ENCODE results near the gene CACNA1E.
"Not testable (repeated sequence)": the region's sequence is repeated elsewhere in the genome, so short reads cannot be mapped to it uniquely, and the experiment has no call there.

Gene CACNA1E

DNA sequence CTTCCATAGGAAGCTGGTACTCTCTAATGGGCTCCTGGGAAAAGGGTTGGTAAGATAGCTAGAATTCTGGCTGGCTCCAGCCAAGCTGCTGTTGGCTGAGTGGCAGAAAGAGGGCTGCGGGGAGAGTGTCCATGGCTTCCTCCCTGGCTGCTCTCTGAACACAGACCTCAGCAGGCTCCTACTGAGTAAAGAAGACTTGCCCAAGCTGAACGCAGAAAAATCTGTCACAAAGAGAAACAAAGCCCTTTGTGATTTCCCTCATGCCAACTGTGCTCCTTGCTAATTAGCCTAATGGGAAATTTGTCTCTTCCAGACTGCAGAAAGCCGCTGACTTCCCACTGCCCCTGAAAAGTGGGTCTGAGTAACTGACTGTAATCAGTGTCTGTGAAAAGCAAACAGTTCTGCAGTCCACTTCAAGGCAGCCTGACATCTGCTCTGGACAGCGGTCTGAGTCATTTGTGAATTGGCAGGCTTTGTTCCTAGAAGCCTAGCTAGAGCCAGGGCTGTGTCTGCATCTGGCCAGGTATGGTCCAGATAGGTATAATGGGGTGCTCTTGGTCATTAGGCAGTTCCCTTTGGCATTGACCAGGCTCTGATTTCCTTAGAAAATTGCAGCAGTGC, 295.4 kb downstream of the CACNA1E start:
- no peak for DNase-seq

DNA sequence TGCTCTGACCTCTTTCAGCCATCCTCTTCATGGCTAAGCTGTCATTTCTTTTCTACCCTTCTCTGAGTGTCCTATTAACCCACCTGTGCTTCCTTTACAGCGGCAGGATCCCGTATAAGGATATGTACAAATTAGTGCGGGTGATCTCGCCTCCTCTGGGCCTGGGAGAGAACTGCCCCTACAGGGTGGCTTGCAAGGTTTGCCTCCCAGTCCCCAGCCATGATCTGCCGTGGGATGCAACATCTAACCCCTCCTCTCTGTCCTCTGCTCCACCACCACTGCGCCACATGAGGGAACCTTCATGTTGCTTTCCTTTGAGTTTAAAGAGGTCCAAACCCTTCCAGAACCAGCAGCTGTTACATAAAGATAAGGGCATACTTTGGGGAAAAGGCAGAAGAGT, 296.0 kb downstream of the CACNA1E start:
- DNase-seq, result no peak

DNA sequence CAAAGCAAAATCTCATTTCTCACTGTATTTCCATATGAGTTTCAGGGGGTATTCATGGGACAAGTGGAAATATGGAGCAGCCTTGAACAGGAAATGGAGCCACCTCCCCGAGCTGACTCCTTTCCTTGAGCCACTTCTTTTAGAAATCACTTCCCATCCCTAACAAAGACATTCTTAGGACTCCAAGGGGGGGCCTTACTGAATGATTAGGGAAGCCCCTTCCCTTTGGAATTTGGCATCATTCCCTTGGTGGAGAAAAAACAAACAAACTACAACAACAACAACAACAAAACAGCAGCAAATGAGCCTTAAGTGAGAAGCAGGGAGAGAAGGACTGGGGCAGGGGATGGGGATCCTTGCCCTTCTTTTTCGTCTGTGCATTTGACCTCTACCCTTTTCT, 299.9 kb downstream of the CACNA1E start:
- DNase-seq, result no peak

DNA sequence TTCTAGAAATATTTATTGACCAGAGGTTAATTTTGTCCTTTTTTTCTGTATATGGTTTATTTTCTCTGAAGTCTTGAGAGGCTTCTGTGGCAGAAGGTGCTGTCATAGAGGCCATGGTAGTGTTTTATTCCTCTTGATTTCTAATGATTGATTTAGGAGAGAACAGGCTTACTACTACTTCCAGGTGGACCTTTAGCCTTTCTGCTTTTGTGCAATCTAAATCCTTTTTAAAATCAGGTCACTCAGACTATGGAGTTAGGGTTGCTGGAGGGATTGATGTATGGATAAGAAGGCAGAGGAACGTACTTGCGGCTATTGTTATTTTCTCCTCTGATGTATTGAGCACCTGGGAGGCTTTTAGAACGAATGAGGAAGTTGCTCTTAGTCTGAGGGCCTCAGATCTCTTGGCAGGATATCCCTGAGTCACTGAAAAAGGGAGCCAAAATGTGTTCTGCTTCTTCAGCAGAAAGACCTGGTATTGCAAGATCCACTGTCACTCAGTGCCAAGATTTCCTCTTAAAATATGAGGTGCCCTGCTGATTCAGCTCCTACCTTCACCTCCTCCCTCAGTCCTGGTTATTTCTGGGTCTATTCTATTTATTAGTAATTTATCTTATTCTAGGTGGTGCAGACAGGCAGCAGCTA, 300.8 kb downstream of the CACNA1E start:
- no peak for DNase-seq

DNA sequence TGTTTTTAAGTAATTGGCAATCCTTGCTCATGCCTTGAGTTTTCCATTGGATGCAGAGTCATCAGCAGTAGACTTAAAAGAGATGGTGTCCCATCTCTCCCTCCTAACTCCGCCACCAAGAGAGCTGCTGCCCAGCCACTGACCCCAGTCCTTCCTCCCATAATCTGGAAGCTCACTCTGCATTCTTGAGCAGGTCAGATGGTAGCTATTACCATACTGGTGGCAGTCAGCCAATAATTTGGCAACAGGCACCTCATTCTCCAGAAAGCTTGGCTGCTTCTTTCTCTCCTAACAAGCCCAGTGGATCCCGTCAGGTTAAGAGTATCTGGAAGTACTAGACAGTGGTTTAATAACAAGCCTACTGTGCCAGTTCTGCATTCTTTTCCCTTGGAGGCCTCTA, 306.1 kb downstream of the CACNA1E start:
- no peak for DNase-seq

DNA sequence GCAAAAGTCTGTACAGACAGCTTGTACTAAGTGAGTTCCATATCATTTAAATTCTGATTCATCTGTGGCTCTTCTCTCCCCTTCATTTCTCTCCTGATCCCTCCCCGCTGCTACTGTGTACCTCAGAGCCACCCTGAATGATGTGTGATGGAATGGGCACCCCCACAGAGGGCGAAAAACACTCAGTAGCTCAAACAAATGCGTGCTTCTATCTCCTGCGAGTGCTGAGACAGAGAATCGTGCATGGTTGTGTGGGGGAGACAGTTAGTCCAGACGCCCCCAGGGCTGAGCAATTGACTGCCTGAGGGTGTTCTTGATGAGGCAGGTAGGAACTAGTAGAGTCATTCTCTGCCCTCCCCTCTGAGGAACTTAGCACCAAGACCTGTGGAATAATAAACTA, 308.4 kb downstream of the CACNA1E start:
- no peak for DNase-seq

DNA sequence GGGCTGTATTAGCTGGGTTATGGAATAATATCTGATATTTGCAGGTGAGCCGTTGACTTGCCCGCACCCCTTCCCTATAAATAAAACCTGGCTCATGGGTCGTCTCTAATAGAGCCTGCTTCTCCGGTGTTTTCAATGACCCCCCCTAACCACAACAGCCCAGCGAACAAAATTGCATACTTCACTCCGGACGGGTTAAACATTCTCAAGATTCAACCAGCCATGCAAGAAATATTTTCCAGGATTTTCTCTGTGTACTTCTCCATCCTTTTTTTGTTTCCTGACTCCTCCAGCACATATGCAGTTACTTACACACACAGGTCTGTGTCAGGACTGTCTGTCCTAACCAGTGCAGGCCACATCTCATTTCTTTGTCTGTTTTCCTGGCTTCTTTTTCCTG, 310.5 kb downstream of the CACNA1E start:
- DNase-seq, result no peak

DNA sequence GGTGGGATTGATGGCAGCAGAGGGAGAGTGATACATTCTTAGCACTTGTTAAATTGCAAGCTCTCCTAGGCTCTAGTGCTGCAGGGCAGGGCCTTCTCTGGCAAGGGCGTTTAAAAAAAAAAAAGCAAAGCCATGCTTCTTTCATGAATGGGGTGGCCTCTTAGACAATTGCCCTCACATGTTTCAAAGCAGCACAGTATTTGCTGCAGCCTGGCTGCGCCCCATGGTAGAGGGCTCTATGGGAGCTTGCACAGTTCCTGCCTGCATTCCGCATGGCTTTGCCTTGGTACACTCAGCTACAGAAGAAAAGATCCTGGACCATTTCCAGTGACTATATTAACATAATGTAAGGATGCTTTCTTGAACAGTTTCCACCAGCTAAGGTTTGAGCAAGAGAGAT, 311.0 kb downstream of the CACNA1E start:
- DNase-seq, result no peak

DNA sequence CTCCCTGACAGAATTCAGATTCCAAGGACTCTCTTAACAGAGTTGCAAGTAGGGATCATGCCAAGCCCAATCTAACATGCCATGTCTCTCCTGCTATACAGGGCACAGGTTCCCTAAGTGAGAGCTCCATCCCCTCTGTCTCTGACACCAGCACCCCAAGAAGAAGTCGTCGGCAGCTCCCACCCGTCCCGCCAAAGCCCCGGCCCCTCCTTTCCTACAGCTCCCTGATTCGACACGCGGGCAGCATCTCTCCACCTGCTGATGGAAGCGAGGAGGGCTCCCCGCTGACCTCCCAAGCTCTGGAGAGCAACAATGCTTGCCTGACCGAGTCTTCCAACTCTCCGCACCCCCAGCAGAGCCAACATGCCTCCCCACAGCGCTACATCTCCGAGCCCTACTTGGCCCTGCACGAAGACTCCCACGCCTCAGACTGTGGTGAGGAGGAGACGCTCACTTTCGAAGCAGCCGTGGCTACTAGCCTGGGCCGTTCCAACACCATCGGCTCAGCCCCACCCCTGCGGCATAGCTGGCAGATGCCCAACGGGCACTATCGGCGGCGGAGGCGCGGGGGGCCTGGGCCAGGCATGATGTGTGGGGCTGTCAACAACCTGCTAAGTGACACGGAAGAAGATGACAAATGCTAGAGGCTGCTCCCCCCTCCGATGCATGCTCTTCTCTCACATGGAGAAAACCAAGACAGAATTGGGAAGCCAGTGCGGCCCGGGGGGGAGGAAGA, 315.0 kb downstream of the CACNA1E start:
- DNase-seq, result no peak

DNA sequence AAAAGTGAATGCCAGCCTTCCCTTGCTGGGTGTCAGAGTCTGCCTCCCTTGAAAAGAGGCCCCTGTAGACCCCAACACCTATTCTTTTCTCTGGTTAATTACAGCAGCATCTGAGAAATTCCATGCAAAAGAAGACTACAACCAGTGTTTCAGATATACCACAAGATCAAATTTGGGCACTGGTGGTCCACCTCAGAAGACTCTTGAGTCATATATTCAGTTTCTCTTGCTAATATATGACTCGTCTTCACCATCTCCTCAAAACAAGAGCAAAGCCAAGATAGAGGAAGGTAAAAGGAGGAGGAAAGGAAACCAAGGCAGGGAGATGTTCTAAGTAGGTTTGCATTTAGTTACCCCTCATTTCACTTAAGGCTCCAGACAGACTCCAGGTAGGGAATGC, 318.3 kb downstream of the CACNA1E start:
- DNase-seq, result no peak

DNA sequence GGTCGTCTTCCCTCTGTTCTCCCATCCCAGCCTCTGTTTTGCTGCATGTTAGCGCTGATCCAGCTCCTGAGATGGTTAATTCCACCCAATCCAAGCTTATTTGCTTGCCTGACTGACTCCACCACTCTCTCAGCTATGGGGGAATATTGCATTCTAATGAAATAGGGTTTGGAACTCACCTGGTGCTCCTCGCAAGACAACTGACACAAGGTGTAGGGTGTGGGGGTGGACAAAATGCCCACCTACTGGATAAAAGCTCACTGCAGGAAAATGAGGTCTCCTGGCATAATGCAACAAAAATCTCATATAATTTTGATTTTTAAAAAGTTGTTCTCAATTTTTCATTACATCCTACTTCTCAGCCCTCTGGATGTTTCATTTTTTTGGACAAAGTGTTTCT, 319.1 kb downstream of the CACNA1E start:
- no peak for DNase-seq

DNA sequence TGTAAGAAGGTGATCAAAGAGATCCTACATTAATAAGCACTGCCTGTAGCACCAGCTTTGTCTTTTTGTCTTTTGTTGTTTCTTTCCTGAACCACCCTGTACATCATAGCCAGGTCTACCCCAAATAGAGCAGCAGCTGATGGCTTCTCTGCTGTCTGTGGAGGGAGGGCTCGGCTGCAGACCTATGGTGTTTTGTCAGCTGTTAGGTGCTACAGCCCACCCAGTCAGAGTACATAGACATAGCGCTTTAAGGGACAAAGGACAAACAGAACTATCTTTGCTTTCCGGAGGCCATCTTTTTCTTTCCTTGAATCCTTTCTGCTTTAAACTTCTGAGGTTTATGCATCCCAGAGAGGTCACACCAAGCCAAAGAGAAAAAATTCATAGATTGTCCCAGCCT, 320.1 kb downstream of the CACNA1E start:
- no peak for DNase-seq

DNA sequence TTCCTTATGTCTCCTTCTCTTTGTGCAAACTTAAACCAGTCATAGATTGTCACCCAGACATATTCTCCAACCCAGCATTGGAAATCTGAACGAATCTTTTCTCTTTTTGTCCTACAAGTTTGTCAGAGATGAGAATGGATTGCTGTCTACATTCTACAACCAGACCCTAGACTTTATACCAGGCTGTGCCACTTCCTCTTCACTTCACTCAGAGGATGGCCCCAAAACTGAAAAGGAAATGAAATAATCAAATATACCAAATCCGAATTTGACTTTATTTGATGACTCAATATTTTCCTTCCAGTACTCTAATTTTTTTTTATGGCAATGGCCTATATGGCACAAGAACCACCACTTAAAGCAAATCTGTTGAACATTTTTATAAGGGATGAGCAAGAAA, 321.7 kb downstream of the CACNA1E start:
- no peak for DNase-seq

DNA sequence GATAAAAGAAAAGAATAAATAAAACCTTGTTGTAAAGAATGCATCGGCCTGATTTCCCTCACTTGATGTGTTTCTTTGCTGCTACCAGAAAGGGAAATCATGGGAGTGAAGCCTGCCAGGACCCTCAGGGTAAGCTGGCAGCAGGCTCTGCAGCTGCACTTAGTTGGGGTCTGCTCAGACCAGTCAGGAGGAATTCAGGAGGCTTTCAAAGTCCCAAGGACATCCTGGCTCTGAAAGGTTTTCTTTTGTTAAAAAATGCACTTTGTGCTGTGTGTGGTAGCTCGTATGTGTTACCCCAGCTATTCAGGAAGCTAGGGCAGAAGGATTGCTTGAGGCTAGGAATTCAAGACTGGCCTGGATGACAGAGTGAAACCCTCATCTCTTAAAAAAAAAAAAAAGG, 323.4 kb downstream of the CACNA1E start:
- DNase-seq, result no peak

DNA sequence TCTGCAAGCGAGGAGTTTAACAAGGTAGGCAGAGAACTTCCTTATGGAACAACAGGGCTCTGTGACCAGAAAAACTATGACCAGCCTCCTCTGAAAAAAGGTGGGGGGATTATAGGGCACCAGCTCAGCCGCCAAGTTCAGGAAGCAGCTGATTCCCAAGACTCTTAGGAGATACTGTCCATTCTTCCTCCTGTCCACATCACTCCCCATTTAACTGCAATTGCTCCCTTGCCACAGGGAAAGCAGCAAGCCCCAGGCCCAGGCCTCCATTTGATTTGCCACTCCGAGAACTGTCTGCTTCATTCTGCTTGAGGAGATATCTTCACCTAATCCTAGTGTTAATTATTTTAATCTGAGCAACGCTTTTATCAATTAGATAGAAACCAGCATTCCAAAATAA, 323.9 kb downstream of the CACNA1E start:
- no peak for DNase-seq

DNA sequence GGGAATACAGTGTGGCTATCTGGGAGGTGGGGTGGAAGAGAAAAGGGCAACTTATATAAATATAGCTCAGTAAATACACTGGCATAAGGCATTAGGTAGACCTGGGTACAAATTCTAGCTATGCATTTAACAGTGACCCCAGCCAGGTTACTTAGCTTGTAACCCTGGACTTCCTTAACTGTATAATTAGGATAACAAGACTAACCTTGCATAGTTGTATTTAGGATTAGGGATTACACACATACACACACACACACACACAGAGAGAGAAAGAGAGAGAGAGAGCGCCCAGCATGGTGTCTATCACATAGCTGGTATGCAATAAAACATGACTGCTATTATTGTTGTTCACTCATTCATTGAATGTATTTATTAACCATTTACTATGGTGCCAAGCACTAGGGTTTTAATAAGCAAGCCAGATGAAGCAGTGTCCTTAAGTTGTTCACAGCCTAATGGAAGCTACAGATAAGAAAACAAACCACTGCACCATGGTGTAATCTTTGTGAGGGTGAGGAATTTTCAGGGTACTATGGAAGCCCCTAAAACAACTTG, 326.8 kb downstream of the CACNA1E start:
- DNase-seq, result no peak

DNA sequence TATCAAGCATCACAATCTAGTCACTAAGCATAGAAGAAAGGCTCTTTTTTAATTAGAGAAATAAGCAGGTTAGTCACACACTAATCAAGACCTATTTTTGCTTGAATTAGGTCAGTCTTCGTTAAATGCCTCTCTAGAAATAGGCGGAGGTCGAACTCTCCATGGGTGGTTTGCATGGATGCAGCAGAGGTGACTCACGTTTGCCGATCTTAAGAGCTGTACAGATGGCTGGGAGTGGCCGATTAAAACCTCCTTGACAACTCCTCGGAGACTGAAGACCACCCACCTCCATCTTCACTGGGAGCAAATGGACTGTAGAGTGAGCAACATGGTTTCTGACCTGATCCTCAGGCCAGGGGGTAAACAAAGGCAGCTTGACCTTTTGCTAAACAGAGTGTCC, 328.9 kb downstream of the CACNA1E start:
- no peak for DNase-seq

DNA sequence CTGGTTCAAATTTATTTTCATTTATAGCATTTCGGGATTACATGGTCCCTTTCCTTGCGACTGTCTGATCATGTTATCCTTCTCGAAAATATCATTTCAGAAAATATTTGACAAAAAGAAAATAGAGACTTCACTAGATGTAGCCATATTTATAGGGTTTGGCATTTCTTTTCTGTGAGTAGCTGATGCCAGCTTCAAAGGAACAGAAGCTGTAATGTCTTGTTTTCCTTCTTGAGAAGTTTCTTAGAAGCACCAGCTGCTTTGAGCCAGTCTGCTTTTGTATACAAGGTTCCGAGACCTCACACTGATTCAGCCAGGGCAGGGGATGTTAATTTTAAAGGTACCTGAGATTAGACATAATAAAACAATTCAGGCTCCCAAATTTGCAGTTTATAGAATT, 329.9 kb downstream of the CACNA1E start:
- no peak for DNase-seq

DNA sequence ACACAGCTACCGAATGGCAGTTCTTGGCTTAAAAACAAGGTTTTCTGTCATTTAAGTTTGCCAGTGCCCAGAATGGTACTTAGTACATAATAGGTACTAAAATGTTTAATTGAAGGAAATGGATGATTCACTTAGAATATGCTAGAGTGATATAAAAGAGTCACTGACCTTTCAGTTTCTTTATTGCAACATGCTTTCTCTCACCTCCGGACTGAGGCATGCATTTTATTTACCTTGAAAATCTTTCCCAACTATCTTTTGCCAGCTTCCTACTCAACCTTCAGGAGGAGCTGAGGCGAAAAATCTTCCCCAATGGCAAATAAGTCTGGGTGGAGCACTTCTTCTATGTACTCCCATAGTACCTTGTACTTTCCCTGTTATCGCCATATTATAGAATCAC, 333.3 kb downstream of the CACNA1E start:
- DNase-seq, result no peak

DNA sequence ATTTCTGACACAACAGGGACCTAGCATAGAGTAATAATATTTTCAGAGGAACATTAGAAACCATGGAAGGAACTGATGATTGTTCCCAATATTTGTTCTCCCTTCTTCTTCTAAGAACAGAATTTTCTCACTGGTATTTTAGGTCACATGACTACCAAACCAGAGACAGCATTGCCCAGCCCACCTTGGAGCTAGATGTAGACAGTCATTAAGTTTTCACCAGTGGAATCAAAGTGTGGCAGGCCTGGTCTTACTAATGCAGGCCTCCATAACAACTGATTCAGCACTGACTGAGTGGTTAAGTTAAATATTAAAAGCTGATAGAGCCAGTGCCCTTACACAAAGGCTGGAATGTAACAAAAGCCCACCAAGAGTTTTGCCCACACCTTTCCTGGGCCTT, 333.8 kb downstream of the CACNA1E start:
- DNase-seq, result no peak

DNA sequence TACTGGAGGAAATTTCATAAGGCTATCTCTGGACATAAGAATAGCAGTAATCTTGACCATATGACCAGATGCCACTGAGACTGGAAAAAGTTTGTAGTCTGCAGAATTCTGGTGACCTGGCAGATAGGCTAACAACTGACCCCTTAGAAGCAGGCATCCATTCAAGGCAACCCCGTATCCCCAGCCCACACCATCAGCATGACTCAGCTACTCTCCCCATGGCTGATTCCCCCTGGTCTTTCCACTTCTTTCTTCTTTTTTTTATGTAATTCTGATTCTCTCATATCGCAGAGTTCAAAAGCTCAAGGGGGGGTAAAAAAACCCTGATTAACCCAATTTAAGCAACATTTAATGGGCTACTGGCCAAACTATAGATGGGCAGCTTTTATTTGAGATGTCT, 335.1 kb downstream of the CACNA1E start:
- no peak for DNase-seq

DNA sequence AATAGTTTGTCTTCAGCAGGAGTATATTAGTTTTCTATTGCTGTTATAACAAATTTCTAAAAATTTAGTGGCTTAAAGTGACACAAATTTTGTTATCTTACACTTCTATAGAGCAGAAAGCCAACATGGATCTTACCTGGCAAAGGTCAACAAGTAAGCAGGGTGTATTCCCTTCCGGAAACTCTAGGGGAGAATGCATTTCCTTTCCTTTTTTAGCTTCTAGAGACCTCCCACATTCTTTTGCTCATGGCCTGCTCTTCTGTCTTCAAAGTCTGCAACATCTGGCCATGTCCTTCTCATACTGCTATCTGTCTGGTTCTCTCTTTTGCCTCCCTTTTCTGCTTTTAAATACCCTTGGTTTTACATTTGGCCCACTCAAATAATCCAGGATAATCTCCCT, 335.6 kb downstream of the CACNA1E start:
- DNase-seq, result no peak

DNA sequence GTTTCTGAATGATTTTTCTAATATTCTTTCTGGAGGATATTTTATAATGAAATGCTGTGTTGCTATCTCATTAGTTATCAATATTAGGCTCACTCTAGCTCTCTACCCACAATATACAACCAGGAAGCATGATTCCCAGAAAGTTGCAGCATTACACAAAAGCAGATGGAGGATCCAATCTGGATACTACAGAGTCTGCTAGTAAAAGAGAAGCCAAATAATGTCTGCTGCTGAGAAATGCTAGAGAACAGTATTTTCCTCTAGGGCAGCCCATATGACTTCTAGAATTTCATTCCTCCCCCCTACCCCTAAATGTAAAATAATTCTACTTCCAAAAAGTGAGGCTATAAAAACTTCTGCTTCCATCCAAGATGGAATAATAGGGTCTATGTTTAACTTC, 338.4 kb downstream of the CACNA1E start:
- DNase-seq, result no peak

DNA sequence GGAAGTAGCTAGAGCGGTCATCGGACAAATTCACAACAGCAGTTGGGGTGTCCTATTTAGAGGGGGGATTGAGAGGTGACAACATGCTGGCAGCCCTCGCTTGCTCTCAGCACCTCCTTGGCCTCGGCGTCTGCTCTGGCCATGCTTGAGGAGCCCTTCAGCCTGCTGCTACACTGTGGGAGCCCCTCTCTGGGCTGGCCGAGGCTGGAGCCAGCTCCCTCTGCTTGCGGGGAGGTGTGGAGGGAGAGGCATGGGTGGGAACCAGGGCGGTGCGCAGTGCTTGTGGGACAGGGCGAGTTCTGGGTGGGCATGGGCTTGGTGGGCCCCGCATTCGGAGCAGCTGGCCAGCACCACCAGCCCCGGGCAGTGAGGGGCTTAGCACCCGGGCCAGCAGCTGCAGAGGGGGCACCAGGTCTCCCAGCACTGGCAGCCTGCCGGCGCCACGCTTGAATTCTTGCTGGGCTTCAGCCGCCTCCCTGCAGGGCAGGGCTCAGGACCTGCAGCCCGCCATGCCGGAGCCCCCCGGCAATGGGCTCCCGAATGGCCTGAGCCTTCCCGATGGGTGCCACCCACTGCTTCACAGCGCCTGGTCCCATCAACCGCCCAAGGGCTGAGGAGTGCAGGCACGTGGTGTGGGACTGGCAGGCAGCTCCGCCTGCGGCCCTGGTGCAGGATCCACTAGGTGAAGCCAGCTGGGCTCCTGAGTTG, 349.0 kb downstream of the CACNA1E start:
- DNase-seq, result not testable (repeated sequence)
